ENCODE data around the gene NOTUM.

- no peak for TF ChIP-seq ZNF530 (tag by site-specific recombination; IDR thresholded peaks at IDR 0.05; ENCODE audit: low read depth)
- TF ChIP-seq CTCF (tag by site-specific recombination; IDR thresholded peaks at IDR 0.05): no peak
- TF ChIP-seq ZNF2 (tag by site-specific recombination; IDR thresholded peaks at IDR 0.05): no peak
- TF ChIP-seq ZNF626 (tag by site-specific recombination; IDR thresholded peaks at IDR 0.05): no peak
- no peak for TF ChIP-seq TRIM28 (IDR thresholded peaks at IDR 0.05; ENCODE audit: borderline replicate concordance, low read length)
- TF ChIP-seq ZBTB7A (tag by site-specific recombination; IDR thresholded peaks at IDR 0.05; ENCODE audit: low read depth): no peak
- TF ChIP-seq ZNF514 (tag by site-specific recombination; IDR thresholded peaks at IDR 0.05): no peak
- TF ChIP-seq ZNF302 (tag by site-specific recombination; IDR thresholded peaks at IDR 0.05; ENCODE audit: low read depth): no peak
- TF ChIP-seq ZNF585B (tag by site-specific recombination; IDR thresholded peaks at IDR 0.05): no peak
Measured at GRCh38 chr17:81902653-81903414, 58.2 kb downstream of the NOTUM start.

Measured in HEK293 (cell line).